Mucosa of gallbladder (tissue), 1 donor: ENCODE results near the gene UTS2B. TPM values are rescaled to one million over a fixed set of nuclear protein-coding genes. Genes with fewer than 3 reads are reported as not detected.

Experiments used
- DNase-seq: peaks from one replicate; pipeline ENCODE4 v3.0.0-alpha.2; 2020; ENCODE audit warnings: low spot score
- total RNA-seq: library from RNA; stranded (reverse); gene quantifications from one replicate; pipeline ENCODE4 v1.2.1, GENCODE V29; 2021
- donor health status: DM: no; HTN: no; CAD: no.

Gene UTS2B
- total RNA-seq, 1 donor from 2014 or later: 2.6 TPM

DNA sequence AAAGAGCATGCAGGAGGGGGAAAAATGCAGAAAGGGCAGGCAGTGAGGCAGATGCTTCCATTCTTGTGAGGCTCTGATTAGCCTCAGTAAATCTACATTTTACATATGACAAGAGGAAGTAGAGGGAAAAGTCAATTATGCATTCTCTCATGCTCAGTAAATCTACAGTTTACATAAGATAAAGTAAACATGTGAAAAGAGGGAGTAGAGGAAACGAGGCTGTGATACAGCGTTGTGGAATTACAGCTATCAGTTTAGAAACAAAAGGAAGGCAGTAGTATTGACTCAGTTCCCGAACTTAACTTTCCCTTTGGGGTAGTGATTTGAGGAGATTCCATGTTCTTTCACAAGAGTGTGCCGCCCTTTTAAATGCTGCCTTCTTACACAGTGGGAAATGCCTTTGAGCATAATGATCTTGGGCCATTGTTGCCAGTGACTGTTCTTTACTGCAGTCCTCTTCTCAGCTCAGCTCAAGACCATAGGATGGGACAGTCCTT is 92.0 kb downstream of the UTS2B start:
- DNase-seq: no peak

- DNase-seq: no peak
These were observed 93.1 kb downstream of the UTS2B start for GRCh38 chr3:191237047-191237882.

GRCh38 chr3:191236646-191237045 is 93.7 kb downstream of the UTS2B start:
- no peak for DNase-seq

- no peak for DNase-seq
These were observed 94.7 kb downstream of the UTS2B start for GRCh38 chr3:191235331-191236314.

DNA sequence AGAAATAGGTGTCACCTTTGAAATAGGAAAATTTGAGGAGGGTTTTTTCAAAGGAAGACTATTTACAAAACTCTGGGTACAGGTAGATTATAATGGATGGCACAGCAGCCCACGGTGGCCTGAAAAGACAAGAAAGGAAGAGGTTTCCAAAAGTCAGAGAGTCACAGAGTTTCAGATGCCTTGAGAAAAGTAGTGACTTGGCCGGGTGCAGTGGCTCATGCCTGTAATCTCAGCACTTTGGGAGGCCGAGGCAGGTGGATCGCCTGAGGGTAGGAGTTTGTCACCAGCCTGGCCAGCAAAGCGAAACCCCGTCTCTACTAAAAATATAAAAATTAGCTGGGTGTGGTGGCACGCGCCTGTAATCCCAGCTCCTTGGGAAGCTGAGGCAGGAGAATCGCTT is 96.1 kb downstream of the UTS2B start:
- DNase-seq: no peak

DNA sequence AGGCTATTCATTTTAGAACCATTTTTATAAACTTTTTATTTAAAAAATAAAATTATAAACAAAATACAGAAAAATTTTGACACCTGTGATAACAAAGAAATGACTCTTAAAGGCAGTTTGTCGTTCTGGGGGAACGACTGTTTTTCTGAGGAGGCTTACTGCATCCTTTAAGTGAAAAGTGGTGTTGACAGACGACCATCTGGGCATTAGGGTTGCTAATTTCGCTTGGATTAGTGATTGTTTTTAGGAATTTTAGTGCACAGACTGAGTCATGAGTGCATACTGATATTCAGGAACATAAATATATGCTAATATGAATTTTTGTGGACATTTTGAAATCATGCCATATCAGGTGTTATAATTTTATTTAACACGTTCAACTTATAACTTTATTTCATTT is 102.8 kb downstream of the UTS2B start:
- no peak for DNase-seq

DNA sequence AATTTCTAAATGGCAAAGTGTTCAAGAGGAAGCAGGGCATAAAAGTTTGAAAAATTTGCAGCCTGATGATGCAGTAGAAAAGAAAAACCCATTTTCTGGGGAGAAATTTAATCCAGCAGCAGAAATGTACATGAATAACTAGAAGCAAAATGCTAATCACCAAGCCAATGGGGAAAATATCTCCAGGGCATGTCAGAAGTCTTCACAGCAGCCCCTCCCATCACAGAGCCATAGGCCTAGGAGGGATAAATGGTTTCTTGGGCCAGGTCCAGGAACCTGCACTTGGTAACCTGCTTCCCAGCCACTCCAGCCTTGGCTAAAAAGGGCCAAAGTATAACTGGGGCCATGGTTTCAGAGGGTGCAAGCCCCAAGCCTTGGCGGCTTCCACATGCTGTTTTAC is 108.7 kb downstream of the UTS2B start:
- no peak for DNase-seq

DNA sequence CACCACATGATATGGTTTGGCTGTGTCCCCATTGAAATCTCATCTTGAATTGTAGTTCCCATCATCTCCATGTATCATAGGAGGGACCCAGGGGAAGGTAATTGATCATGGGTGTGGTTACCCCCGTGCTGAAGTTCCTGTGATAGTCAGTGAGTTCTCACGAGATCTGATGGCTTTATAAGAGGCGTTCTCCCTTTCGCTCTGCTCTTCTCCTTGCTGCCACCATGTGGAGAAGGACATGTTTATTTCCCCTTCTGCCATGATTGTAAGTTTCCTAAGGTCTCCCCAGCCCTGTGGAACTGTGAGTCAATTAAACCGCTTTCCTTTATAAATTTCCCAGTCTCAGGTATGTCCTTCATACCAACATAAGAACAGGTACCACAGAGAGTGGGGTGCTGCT is 109.4 kb downstream of the UTS2B start:
- DNase-seq: no peak

- no peak for DNase-seq
These were observed 113.0 kb downstream of the UTS2B start for GRCh38 chr3:191217301-191217700.

Other genes starting within 250 kb of the UTS2B start
- gene OSTN, start 131.3 kb downstream of the UTS2B start, total RNA-seq: not detected
- gene CCDC50, start 1.1 kb downstream of the UTS2B start, total RNA-seq: 104 TPM
- not detected for gene PYDC2, start 130.6 kb upstream of the UTS2B start, total RNA-seq